SU-DHL-6 (cell line): ENCODE measurements around the gene MYO10.

ENCODE experiments used
- H2AFZ ChIP-seq: fragments of 200-600 bp; sonication (generic); 2 replicates; pipeline ENCODE4 v1.6.1; 2014; ENCODE audit warnings: low read depth, mild to moderate bottlenecking, moderate library complexity, mixed read lengths, antibody characterized with exemption, low read length; ENCODE audit not compliant: severe bottlenecking
- H3F3A ChIP-seq: fragments of 200-600 bp; shearing (Covaris generic); 2 replicates; pipeline ENCODE4 v1.6.0; 2016; ENCODE audit warnings: antibody characterized with exemption, mild to moderate bottlenecking; ENCODE audit not compliant: insufficient read depth
- H3K27ac ChIP-seq: fragments of 200-600 bp; sonication (generic); 2 replicates; pipeline ENCODE4 v1.5.1; 2016; ENCODE audit warnings: low read depth, mild to moderate bottlenecking, low read length, moderate library complexity, mixed read lengths
- H3K27me3 ChIP-seq: fragments of 200-600 bp; sonication (generic), shearing (Covaris generic); 2 replicates; pipeline ENCODE4 v1.6.0; 2014; ENCODE audit warnings: mild to moderate bottlenecking, low read length
- H3K36me3 ChIP-seq: fragments of 200-600 bp; sonication (generic); 2 replicates; pipeline ENCODE4 v1.6.1; 2014; ENCODE audit warnings: mild to moderate bottlenecking, low read length, mixed read lengths
- H3K4me2 ChIP-seq: fragments of 300-600, 200-600 bp; shearing (Covaris generic), sonication (generic); 2 replicates; pipeline ENCODE4 v1.6.0; 2014; ENCODE audit warnings: low read length, low read depth, mild to moderate bottlenecking; ENCODE audit not compliant: poor library complexity, severe bottlenecking
- H3K4me3 ChIP-seq: fragments of 200-600 bp; sonication (generic); 2 replicates; pipeline ENCODE4 v1.5.1; 2014; ENCODE audit warnings: antibody characterized with exemption, low read length, mild to moderate bottlenecking, mixed read lengths; ENCODE audit not compliant: insufficient read depth, poor library complexity, severe bottlenecking
- H3K79me2 ChIP-seq: fragments of 200-600 bp; sonication (generic); 2 replicates; pipeline ENCODE4 v1.6.1; 2014; ENCODE audit warnings: mild to moderate bottlenecking, low read length, moderate library complexity; ENCODE audit not compliant: insufficient read depth
- H3K9ac ChIP-seq: fragments of 200-600 bp; sonication (generic); 2 replicates; pipeline ENCODE4 v1.7.0; 2014; ENCODE audit warnings: mild to moderate bottlenecking, low read length
- H3K9me2 ChIP-seq: fragments of 200-600 bp; sonication (generic); replicated peaks from 2 replicates; pipeline ENCODE4 v1.6.1; 2014; ENCODE audit warnings: low read length; ENCODE audit not compliant: insufficient read depth
- H3K9me3 ChIP-seq: fragments of 200-600 bp; sonication (generic); 2 replicates; pipeline ENCODE4 v1.6.1; 2014; ENCODE audit warnings: low read length, mixed read lengths; ENCODE audit not compliant: insufficient read depth
- H4K20me1 ChIP-seq: fragments of 200-600 bp; sonication (generic); 2 replicates; pipeline ENCODE4 v1.6.1; 2014; ENCODE audit warnings: low read depth, mild to moderate bottlenecking, antibody characterized with exemption, low read length, moderate library complexity, mixed read lengths
- CTCF ChIP-seq: fragments of 200-600 bp; sonication (generic); IDR thresholded peaks from one replicate; pipeline ENCODE4 v1.5.1; 2017; ENCODE audit warnings: antibody characterized with exemption, mild to moderate bottlenecking, low read length, moderate library complexity; ENCODE audit not compliant: insufficient read depth, poor library complexity, severe bottlenecking
- EZH2phosphoT487 ChIP-seq: fragments of 200-600 bp; sonication (generic), shearing (Covaris generic); conservative IDR thresholded peaks from 2 replicates; pipeline ENCODE4 v1.6.1; 2018; ENCODE audit warnings: mild to moderate bottlenecking, antibody characterized with exemption, low read length, moderate library complexity, mixed read lengths

MYO10 gene

DNA sequence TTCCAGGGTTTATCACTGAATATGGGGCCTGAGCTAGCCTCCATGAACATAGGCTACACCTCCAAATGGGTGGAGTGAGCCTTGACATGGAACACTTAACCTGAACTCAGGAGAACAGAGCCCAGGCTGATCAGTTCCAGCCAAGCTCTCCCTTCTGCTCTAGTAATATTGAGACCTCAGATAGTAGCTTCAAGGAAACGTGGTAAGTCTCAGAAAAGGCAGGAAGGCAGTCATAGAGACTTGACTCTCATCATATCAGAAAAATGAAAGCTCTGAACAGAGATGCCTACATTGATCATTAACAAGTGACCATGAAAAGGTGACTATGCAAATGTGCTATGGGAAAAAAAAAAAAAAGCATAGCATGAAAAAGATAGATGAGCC lies 40.5 kb upstream of the MYO10 start:
- H3K9me2 ChIP-seq = no peaks in the 10 kb centered on the region
- no peaks in the 10 kb centered on the region for H3K79me2 ChIP-seq
- no peaks in the 10 kb centered on the region for H3K9me3 ChIP-seq
- H3F3A ChIP-seq = no peaks in the 10 kb centered on the region
- H3K9ac ChIP-seq = no peak overlapping the region
- no peak overlapping the region for H2AFZ ChIP-seq
- H3K4me2 ChIP-seq = no peak overlapping the region
- H4K20me1 ChIP-seq = no peaks in the 10 kb centered on the region
- H3K27me3 ChIP-seq = no peaks in the 10 kb centered on the region
- H3K27ac ChIP-seq = no peak overlapping the region
- H3K36me3 ChIP-seq = no peaks in the 10 kb centered on the region
- TF ChIP-seq EZH2phosphoT487 = no peak
- TF ChIP-seq CTCF = no peak
- no peak overlapping the region for H3K4me3 ChIP-seq

DNA sequence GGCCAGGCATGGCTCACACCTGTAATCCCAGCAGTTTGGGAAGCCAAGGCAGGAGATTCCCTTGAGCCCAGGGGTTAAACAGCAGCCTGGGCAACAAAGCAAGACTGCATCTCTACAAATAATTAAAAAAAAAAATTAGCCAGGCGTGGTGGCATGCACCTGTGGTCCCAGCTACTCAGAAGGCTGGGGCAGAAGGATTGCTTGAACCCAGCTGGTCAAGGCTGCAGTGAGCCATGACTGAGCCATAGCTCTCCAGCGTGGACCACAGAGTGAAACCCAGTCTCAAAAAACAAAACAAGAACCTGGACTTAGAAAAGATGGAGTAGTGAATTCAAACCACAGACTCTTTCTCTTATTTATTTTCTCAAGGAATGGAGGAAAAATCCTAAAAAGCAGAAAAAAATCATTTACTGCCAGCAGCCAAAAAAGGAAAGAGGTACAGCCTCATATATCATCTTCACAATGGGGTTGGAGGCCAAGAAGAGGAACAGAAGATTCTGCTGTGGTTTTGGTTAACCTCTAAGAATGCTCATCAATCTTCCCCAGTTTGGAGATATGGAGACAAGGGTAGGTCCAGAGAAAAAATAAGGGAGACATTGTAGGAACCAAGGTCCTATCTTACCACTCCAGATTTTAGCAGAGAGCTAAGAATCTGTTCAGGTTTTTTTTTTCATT lies 40.0 kb upstream of the MYO10 start:
- Histone ChIP-seq H2AFZ (no peak overlapping the region), H3K9me3 (no peaks in the 10 kb centered on the region), H3K4me3 (no peak overlapping the region), H3K4me2 (no peak overlapping the region), H3K79me2 (no peaks in the 10 kb centered on the region), H3F3A (no peaks in the 10 kb centered on the region), H3K9ac (no peak overlapping the region), H3K9me2 (no peaks in the 10 kb centered on the region), H4K20me1 (no peaks in the 10 kb centered on the region), H3K27ac (no peak overlapping the region), H3K27me3 (no peaks in the 10 kb centered on the region), H3K36me3 (no peaks in the 10 kb centered on the region)
- TF ChIP-seq EZH2phosphoT487 (no peak), CTCF (no peak)

- no peak overlapping the region for H3K27ac ChIP-seq
- no peak overlapping the region for H3K4me2 ChIP-seq
- H3K9ac ChIP-seq = no peak overlapping the region
- no peaks in the 10 kb centered on the region for H4K20me1 ChIP-seq
- H3K27me3 ChIP-seq = no peaks in the 10 kb centered on the region
- no peaks in the 10 kb centered on the region for H3K9me3 ChIP-seq
- no peaks in the 10 kb centered on the region for H3K79me2 ChIP-seq
- TF ChIP-seq EZH2phosphoT487 (no peak), CTCF (no peak)
- H3K4me3 ChIP-seq = no peak overlapping the region
- H2AFZ ChIP-seq = no peak overlapping the region
- H3F3A ChIP-seq = no peaks in the 10 kb centered on the region
- H3K9me2 ChIP-seq = no peaks in the 10 kb centered on the region
- no peaks in the 10 kb centered on the region for H3K36me3 ChIP-seq
These were observed 38.9 kb upstream of the MYO10 start for GRCh38 chr5:16974981-16975380.
